Hepatocyte (in vitro differentiated cells): ENCODE results near the gene AMDHD2. TPM values are rescaled to one million over a fixed set of nuclear protein-coding genes. Genes with fewer than 3 reads are reported as not detected.

Source experiments
- DNase-seq: peaks from one replicate; pipeline ENCODE4 v3.0.0-alpha.2; 2016; ENCODE audit warnings: low spot score
- H2AFZ ChIP-seq: fragments of 200-600 bp; sonication (generic); 2 replicates; pipeline ENCODE4 v1.6.0; 2016; ENCODE audit warnings: antibody characterized with exemption, mild to moderate bottlenecking
- H3K27ac ChIP-seq: fragments of 200-600 bp; sonication (generic); 2 replicates; pipeline ENCODE4 v1.5.1; 2016; ENCODE audit warnings: mild to moderate bottlenecking
- H3K27me3 ChIP-seq: fragments of 200-600 bp; sonication (generic); 2 replicates; pipeline ENCODE4 v1.6.1; 2016
- H3K36me3 ChIP-seq: fragments of 200-600 bp; sonication (generic); replicated peaks from 2 replicates; pipeline ENCODE4 v1.5.1; 2016; ENCODE audit warnings: low read depth; ENCODE audit not compliant: insufficient read depth
- H3K4me1 ChIP-seq: fragments of 200-600 bp; sonication (generic); 2 replicates; pipeline ENCODE4 v1.5.1; 2016; ENCODE audit warnings: mild to moderate bottlenecking, moderate library complexity; ENCODE audit not compliant: insufficient read depth
- H3K4me2 ChIP-seq: fragments of 200-600 bp; sonication (generic); 2 replicates; pipeline ENCODE4 v1.6.0; 2016
- H3K4me3 ChIP-seq: fragments of 200-600 bp; sonication (generic); 2 replicates; pipeline ENCODE4 v1.5.1; 2016; ENCODE audit warnings: mild to moderate bottlenecking
- H3K79me2 ChIP-seq: fragments of 200-600 bp; sonication (generic); 2 replicates; pipeline ENCODE4 v1.6.0; 2017; ENCODE audit warnings: mild to moderate bottlenecking
- H3K9me2 ChIP-seq: fragments of 200-600 bp; sonication (generic); replicated peaks from 2 replicates; pipeline ENCODE4 v1.6.0; 2017; ENCODE audit warnings: mild to moderate bottlenecking; ENCODE audit not compliant: insufficient read depth
- H3K9me3 ChIP-seq: fragments of 200-600 bp; sonication (generic); 2 replicates; pipeline ENCODE4 v1.5.1; 2016; ENCODE audit warnings: low read depth, mild to moderate bottlenecking
- H4K20me1 ChIP-seq: fragments of 200-600 bp; sonication (generic); 2 replicates; pipeline ENCODE4 v1.6.0; 2016; ENCODE audit warnings: mild to moderate bottlenecking; ENCODE audit not compliant: insufficient read depth, poor library complexity, severe bottlenecking
- CTCF ChIP-seq: fragments of 200-600 bp; sonication (generic); IDR thresholded peaks from 2 replicates; pipeline ENCODE4 v1.5.1; 2016; ENCODE audit warnings: antibody characterized with exemption, mild to moderate bottlenecking; ENCODE audit not compliant: poor library complexity
- EZH2 ChIP-seq: fragments of 200-600 bp; sonication (generic); IDR thresholded peaks from 2 replicates; pipeline ENCODE4 v1.6.1; 2016; ENCODE audit warnings: antibody characterized with exemption, mild to moderate bottlenecking, borderline replicate concordance
- EZH2phosphoT487 ChIP-seq: fragments of 200-600 bp; sonication (generic); IDR thresholded peaks from one replicate; pipeline ENCODE4 v1.6.1; 2018; ENCODE audit warnings: antibody characterized with exemption, mild to moderate bottlenecking, low read depth, moderate library complexity; ENCODE audit not compliant: unreplicated experiment, severe bottlenecking
- WGBS: methylation state at CpG from one replicate; pipeline ENCODE4 v1.1.6; 2016; ENCODE audit warnings: low lambda C conversion rate; ENCODE audit errors: missing lambda C conversion rate; 5-methylcytosine and 5-hydroxymethylcytosine counted together
- polyA plus RNA-seq: library from polyadenylated mRNA; unstranded; fragments of >200 nt; fragmentation: Nextera tagmentation; extraction: Ambion mirVana; gene quantifications from 2 replicates; pipeline ENCODE4 v1.2.1, GENCODE V29; 2016
- total RNA-seq: library from RNA; depleted of rRNA; stranded (reverse); fragments of >200 nt; gene quantifications from 2 replicates; pipeline ENCODE4 v1.2.3, GENCODE V29; 2014

The AMDHD2 gene
- total and polyA plus RNA-seq, 2 experiments from 2014 or later = 43.6 to 70.8 TPM

DNA sequence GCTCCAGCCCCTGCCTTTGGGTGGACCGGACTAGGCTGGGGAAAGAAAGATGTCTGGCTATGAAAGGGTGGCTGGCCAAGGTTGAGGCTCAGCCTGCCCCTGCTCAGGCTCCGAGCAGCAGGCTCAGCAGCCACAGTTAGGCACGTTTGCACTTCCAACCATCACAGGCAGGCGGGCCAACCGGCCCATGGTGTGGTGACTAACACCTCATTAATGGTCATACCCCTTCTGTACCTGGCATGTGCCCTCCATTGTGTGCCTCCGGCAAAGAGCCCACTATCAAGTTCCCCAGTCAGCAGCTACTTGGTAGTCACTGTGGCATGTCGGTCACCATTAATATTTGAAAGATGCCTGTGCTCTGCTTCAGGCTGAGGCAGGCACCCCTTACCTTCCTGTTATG, 38.5 kb upstream of the AMDHD2 start:
- peaks cover 81% of the 10 kb centered on the region for H3K79me2 ChIP-seq
- H3K4me2 ChIP-seq = no peak overlapping the region
- H3K27ac ChIP-seq = no peak overlapping the region
- H4K20me1 ChIP-seq = peaks cover 24% of the 10 kb centered on the region
- H3K27me3 ChIP-seq = no peaks in the 10 kb centered on the region
- 77% methylated on average over 7 of the region's 7 CpGs for WGBS
- no peak overlapping the region for H2AFZ ChIP-seq
- H3K9me2 ChIP-seq = no peaks in the 10 kb centered on the region
- no peaks in the 10 kb centered on the region for H3K36me3 ChIP-seq
- no peak for TF ChIP-seq EZH2phosphoT487
- TF ChIP-seq CTCF = no peak
- TF ChIP-seq EZH2 = no peak
- H3K4me3 ChIP-seq = no peak overlapping the region
- peaks cover 33% of the 10 kb centered on the region for H3K4me1 ChIP-seq
- no peak for DNase-seq
- H3K9me3 ChIP-seq = no peaks in the 10 kb centered on the region

DNA sequence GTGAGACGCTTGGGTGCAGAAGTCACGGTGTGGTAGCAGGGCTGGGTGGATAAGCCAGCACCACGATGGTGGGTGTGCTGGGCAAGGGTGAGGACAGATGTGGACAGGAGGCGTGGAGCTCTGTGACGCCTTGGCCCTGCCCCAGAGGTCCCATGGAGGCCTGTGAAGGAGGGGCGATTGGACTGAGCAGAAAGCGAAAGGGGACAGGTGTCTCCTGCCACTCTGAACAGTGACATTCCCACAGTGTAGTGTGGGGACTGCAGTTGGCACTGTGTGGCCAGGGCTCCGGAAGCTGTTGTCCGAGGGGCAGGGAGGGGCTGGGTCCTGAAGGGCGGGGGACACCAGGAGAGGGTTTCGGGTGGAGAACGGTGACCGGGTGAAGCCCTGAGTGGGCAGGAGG, 37.9 kb upstream of the AMDHD2 start:
- WGBS = 95% methylated on average over 13 of the region's 13 CpGs
- peaks cover 81% of the 10 kb centered on the region for H3K79me2 ChIP-seq
- no peak overlapping the region for H3K4me2 ChIP-seq
- H3K4me3 ChIP-seq = no peak overlapping the region
- H3K9me2 ChIP-seq = no peaks in the 10 kb centered on the region
- DNase-seq = no peak
- TF ChIP-seq CTCF = no peak
- no peak for TF ChIP-seq EZH2
- TF ChIP-seq EZH2phosphoT487 = no peak
- H3K36me3 ChIP-seq = no peaks in the 10 kb centered on the region
- no peak overlapping the region for H3K27ac ChIP-seq
- no peak overlapping the region for H2AFZ ChIP-seq
- peaks cover 28% of the 10 kb centered on the region for H3K4me1 ChIP-seq
- peaks cover 18% of the 10 kb centered on the region for H4K20me1 ChIP-seq
- H3K27me3 ChIP-seq = no peaks in the 10 kb centered on the region
- no peaks in the 10 kb centered on the region for H3K9me3 ChIP-seq

DNA sequence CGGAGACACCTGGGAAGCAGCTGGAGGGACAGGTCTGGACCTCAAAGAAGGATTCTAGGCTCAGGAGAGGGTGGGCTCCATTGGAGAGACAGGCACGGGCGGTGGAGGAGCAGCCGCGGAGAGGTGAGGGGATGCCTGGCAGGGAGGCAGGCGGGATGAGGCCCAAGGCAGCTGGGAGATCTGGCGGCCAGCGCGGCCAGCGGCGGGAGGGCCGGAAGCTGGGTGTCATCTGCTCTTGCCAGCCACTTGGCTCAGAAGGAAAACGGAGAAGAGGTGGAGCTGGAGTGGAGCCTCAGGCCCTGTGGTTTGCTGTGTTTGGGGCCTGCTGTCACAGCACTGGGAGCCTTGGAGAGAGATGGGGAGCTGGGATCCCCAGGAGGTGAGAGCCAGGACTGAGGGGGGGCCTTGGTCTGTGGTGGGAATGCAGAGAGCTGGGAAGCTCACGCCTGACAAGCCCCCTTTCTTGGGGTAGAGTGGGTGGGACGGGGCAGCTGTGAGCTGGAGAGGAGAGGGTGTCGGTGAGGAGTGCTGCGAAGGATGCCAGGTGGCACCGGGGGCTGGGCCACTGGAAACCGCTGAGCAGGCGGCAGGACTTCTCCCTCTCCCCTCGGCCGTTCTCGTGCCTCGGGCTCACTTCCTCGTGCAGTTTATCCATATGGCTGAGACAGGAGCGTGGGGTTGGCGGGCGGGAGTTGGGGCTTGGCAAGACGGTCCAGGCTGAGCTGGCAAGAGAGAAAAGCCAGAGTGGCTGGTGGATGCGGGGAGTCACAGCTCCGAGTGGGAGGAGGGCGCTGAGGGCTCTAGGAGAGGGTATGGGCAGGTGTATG, 37.2 kb upstream of the AMDHD2 start:
- 83% methylated on average over 31 of the region's 32 CpGs for WGBS
- Histone ChIP-seq H3K9me3 (no peaks in the 10 kb centered on the region), H3K27ac (no peak overlapping the region), H3K9me2 (no peaks in the 10 kb centered on the region), H3K79me2 (peaks cover 81% of the 10 kb centered on the region), H3K4me1 (peaks cover 21% of the 10 kb centered on the region), H3K27me3 (no peaks in the 10 kb centered on the region), H3K4me2 (peak overlapping the region; percentile 8), H4K20me1 (peaks cover 13% of the 10 kb centered on the region), H3K4me3 (no peak overlapping the region), H2AFZ (no peak overlapping the region), H3K36me3 (no peaks in the 10 kb centered on the region)
- no peak for DNase-seq
- TF ChIP-seq EZH2phosphoT487 = no peak
- no peak for TF ChIP-seq CTCF
- no peak for TF ChIP-seq EZH2
